CD4-positive, alpha-beta memory T cell (primary cell): ENCODE data around the gene CELF5. TPM values are rescaled to one million over a fixed set of nuclear protein-coding genes. Genes with fewer than 3 reads are reported as not detected.

Source experiments
- CTCF ChIA-PET: fragments of 350-600 bp; sonication (Branson Sonifier 250); formaldehyde crosslinking; loops from one replicate; lab custom pipeline; 2021; ENCODE audit warnings: inconsistent platforms; ENCODE audit not compliant: partially characterized antibody; lab: Charles Lee
- POLR2A ChIA-PET: fragments of 350-600 bp; sonication (Branson Sonifier 250); formaldehyde crosslinking; loops from one replicate; lab custom pipeline; 2021; ENCODE audit not compliant: partially characterized antibody; lab: Charles Lee
- DNase-seq, 5 donors: peaks; one replicate each; pipeline versions ENCODE4 v3.0.0 to v3.0.0-alpha.2; 2020 to 2022; ENCODE audit warnings: mixed read lengths in 1 of 5
- H3K27ac ChIP-seq: one replicate; pipeline ENCODE4 v1.7.0; 2013; ENCODE audit warnings: low read depth, low read length
- H3K27me3 ChIP-seq: 2 replicates; pipeline ENCODE4 v1.7.0; 2013; ENCODE audit warnings: mild to moderate bottlenecking, low read length, moderate library complexity; ENCODE audit not compliant: insufficient read depth
- H3K36me3 ChIP-seq: 2 replicates; pipeline ENCODE4 v1.7.0; 2013; ENCODE audit warnings: mild to moderate bottlenecking, low read length, moderate library complexity; ENCODE audit not compliant: insufficient read depth
- H3K4me1 ChIP-seq: 2 replicates; pipeline ENCODE4 v1.7.0; 2013; ENCODE audit warnings: mild to moderate bottlenecking, low read length, moderate library complexity; ENCODE audit not compliant: insufficient read depth
- H3K4me3 ChIP-seq, 2 donors: one replicate each; pipeline ENCODE4 v1.7.0; 2013; ENCODE audit warnings: low read length in 2 of 2, mild to moderate bottlenecking in 1 of 2
- H3K9me3 ChIP-seq, 2 donors: one replicate each; pipeline ENCODE4 v1.7.0; 2013; ENCODE audit warnings: low read length in 2 of 2, control low read depth in 1 of 2; ENCODE audit not compliant: control insufficient read depth in 1 of 2
- H3K27ac Mint-ChIP-seq, 7 donors: one replicate each; pipeline ENCODE4 v1.8.0; 2020 to 2021; ENCODE audit warnings: mixed read lengths in 7 of 7, mild to moderate bottlenecking in 6 of 7, inconsistent platforms in 3 of 7, moderate library complexity in 3 of 7
- H3K27me3 Mint-ChIP-seq, 2 donors: one replicate each; pipeline ENCODE4 v1.8.0; 2020 to 2021; ENCODE audit warnings: mixed read lengths in 2 of 2
- H3K36me3 Mint-ChIP-seq, 2 donors: one replicate each; pipeline ENCODE4 v1.8.0; 2020 to 2021; ENCODE audit warnings: mixed read lengths in 2 of 2, inconsistent platforms in 1 of 2, mild to moderate bottlenecking in 1 of 2
- H3K4me1 Mint-ChIP-seq, 4 donors: one replicate each; pipeline ENCODE4 v1.8.0; 2020 to 2021; ENCODE audit warnings: mixed read lengths in 4 of 4, mild to moderate bottlenecking in 1 of 4
- H3K4me3 Mint-ChIP-seq, 8 donors: one replicate each; pipeline ENCODE4 v1.8.0; 2020 to 2021; ENCODE audit warnings: mixed read lengths in 8 of 8, mild to moderate bottlenecking in 7 of 8, moderate library complexity in 6 of 8, inconsistent platforms in 3 of 8
- H3K9me3 Mint-ChIP-seq, 8 donors: one replicate each; pipeline ENCODE4 v1.8.0; 2020 to 2021; ENCODE audit warnings: mixed read lengths in 8 of 8, mild to moderate bottlenecking in 5 of 8, inconsistent platforms in 3 of 8, moderate library complexity in 1 of 8
- intact Hi-C: fragments of 100-400 bp; cut with micrococcal nuclease; formaldehyde crosslinking; loops from one replicate; pipeline ENCODE4 v1.15.1; 2023
- polyA plus RNA-seq, 2 donors: library from polyadenylated mRNA; unstranded; fragments of 300-500 nt; fragmentation: Illumina TruSeq; gene quantifications; one replicate each; pipeline ENCODE4 v1.2.3, GENCODE V29; 2021
- total RNA-seq, 2 experiments: library from RNA; stranded (reverse); gene quantifications; one replicate each; pipeline ENCODE4 v1.2.3, GENCODE V29; 2021

CELF5 gene
- total and polyA plus RNA-seq, 4 experiments from 2014 or later: 0.32 to 0.64 (median 0.44) TPM; not detected in 1

DNA sequence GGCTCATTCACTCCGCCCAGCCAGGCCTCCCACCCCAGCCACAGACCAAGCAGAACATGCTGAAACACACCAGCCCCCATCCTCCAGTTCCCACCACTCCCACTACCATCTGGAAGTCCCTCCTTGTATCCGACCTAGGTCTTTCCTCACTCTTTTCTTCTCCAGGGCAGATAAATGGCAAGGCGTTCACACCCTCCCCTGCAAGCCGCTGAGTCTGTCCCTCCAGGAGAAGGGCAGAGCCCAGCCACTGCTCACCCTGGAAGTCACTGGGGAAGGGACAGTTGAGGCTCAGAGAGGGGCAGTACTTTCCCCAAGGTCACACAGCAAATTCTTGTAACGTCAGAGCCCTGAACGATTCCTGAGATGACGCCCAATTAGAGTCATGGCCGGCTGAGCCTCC, 96.4 kb downstream of the CELF5 start:
- no peak overlapping the region for H3K4me3 Mint-ChIP-seq
- no peaks in the 10 kb centered on the region for H3K9me3 ChIP-seq
- POLR2A ChIA-PET: no interaction called here
- H3K36me3 Mint-ChIP-seq: no peaks in the 10 kb centered on the region
- H3K27ac ChIP-seq: no peak overlapping the region
- H3K4me3 ChIP-seq: no peak overlapping the region
- no peaks in the 10 kb centered on the region for H3K4me1 Mint-ChIP-seq
- H3K27ac Mint-ChIP-seq: no peak overlapping the region
- peaks cover 12 to 24% of the 10 kb centered on the region in 2 donors for H3K27me3 Mint-ChIP-seq
- no peaks in the 10 kb centered on the region for H3K4me1 ChIP-seq
- CTCF ChIA-PET: no interaction called here
- intact Hi-C loops: no loop called here
- H3K9me3 Mint-ChIP-seq: no peaks in the 10 kb centered on the region
- H3K36me3 ChIP-seq: no peaks in the 10 kb centered on the region
- H3K27me3 ChIP-seq: no peaks in the 10 kb centered on the region
- no peak for DNase-seq

DNA sequence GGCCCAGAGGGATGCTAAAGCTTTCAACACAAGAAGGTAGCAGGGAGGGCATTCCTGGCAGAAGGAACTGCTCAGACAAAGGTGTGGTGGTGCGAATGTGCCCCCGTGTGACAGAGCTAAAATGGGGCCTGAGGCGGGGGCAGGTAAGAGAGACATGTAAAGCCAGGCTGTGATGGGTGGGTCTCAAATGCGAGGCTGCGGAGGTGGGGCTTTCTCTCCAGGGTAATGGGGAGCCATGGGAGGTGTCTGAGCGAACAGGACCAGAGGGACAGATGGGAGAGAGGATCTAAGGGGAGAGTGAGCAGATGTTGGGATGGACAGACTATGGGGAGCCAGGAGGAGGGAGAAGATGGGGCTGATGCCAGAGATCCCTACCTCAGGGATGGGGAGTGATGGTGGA, 97.2 kb downstream of the CELF5 start:
- Histone ChIP-seq H3K27me3 (no peaks in the 10 kb centered on the region), H3K4me1 (no peaks in the 10 kb centered on the region), H3K9me3 (no peaks in the 10 kb centered on the region), H3K4me3 (no peak overlapping the region), H3K27ac (no peak overlapping the region), H3K36me3 (no peaks in the 10 kb centered on the region)
- DNase-seq: no peak
- ChIA-PET POLR2A (no interaction called here), CTCF (interaction anchor here (0.6 to 0.9 kb wide), 2 partner anchors 108 to 218 kb away, joined by 3 to 5 read pairs; no protein-coding TSS in a partner anchor)
- intact Hi-C loops: no loop called here
- no peaks in the 10 kb centered on the region for H3K36me3 Mint-ChIP-seq
- H3K4me1 Mint-ChIP-seq: no peaks in the 10 kb centered on the region
- no peaks in the 10 kb centered on the region for H3K9me3 Mint-ChIP-seq
- H3K27ac Mint-ChIP-seq: no peak overlapping the region
- peaks cover 10 to 19% of the 10 kb centered on the region in 2 donors for H3K27me3 Mint-ChIP-seq
- H3K4me3 Mint-ChIP-seq: no peak overlapping the region

GRCh38 chr19:3322199-3322978, 97.9 kb downstream of the CELF5 start:
- peak overlapping the region in 1 of 7 donors; percentile 2 for H3K27ac Mint-ChIP-seq
- peak overlapping the region in 1 of 8 donors; percentile 7 for H3K4me3 Mint-ChIP-seq
- Histone ChIP-seq H3K27ac (no peak overlapping the region), H3K36me3 (no peaks in the 10 kb centered on the region), H3K4me1 (no peaks in the 10 kb centered on the region), H3K9me3 (no peaks in the 10 kb centered on the region), H3K4me3 (no peak overlapping the region), H3K27me3 (no peaks in the 10 kb centered on the region)
- intact Hi-C loops: no loop called here
- POLR2A ChIA-PET: no interaction called here
- peaks cover 0 to 2% (median under 1%) of the 10 kb centered on the region in 4 donors for H3K4me1 Mint-ChIP-seq
- H3K9me3 Mint-ChIP-seq: no peaks in the 10 kb centered on the region
- CTCF ChIA-PET: interaction anchor here (0.9 kb wide), 1 partner anchor 107 kb away, joined by 3 read pairs; no protein-coding TSS in a partner anchor
- no peaks in the 10 kb centered on the region for H3K36me3 Mint-ChIP-seq
- H3K27me3 Mint-ChIP-seq: peaks cover 9 to 19% of the 10 kb centered on the region in 2 donors
- no peak for DNase-seq

DNA sequence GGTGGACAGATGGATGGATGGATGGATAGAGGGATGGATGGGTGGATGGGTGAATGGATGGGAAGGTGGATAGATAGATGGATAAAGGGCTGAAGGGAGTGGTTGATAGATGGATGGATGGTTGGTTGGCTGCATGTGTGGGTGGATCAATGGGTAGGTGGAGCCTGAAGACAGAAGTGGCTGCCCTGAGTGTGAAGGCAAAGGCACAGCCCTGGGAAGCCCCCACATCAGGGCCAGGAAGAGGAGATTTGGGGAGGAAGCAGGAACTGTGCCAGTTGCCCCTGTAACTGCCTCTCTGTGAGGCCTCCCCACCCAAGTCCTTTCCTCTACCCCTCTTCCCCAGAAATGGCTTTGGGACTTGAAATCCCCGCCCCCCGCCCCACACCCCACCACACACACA, 98.6 kb downstream of the CELF5 start:
- peaks cover 0 to 2% (median under 1%) of the 10 kb centered on the region in 4 donors for H3K4me1 Mint-ChIP-seq
- H3K9me3 Mint-ChIP-seq: no peaks in the 10 kb centered on the region
- no peaks in the 10 kb centered on the region for H3K27me3 ChIP-seq
- no peaks in the 10 kb centered on the region for H3K36me3 Mint-ChIP-seq
- H3K4me3 ChIP-seq: no peak overlapping the region
- H3K36me3 ChIP-seq: no peaks in the 10 kb centered on the region
- no peak for DNase-seq
- ChIA-PET POLR2A (no interaction called here), CTCF (interaction anchor here (1.3 to 1.6 kb wide), 2 partner anchors 107 to 150 kb away, joined by 3 to 7 read pairs; no protein-coding TSS in a partner anchor)
- H3K27ac Mint-ChIP-seq: peak overlapping the region in 1 of 7 donors; percentile 2
- no peak overlapping the region for H3K27ac ChIP-seq
- no peak overlapping the region for H3K4me3 Mint-ChIP-seq
- H3K9me3 ChIP-seq: no peaks in the 10 kb centered on the region
- intact Hi-C loops: no loop called here
- H3K27me3 Mint-ChIP-seq: peaks cover 9 to 19% of the 10 kb centered on the region in 2 donors
- H3K4me1 ChIP-seq: no peaks in the 10 kb centered on the region

GRCh38 chr19:3323658-3324057, 99.2 kb downstream of the CELF5 start:
- ChIA-PET CTCF (interaction anchor here (0.6 to 1.6 kb wide), 3 partner anchors 106 to 149 kb away, joined by 3 to 7 read pairs (median 3); no protein-coding TSS in a partner anchor), POLR2A (no interaction called here)
- no peak for DNase-seq
- no peaks in the 10 kb centered on the region for H3K36me3 Mint-ChIP-seq
- Histone ChIP-seq H3K4me1 (no peaks in the 10 kb centered on the region), H3K36me3 (no peaks in the 10 kb centered on the region), H3K27me3 (no peaks in the 10 kb centered on the region), H3K27ac (no peak overlapping the region), H3K4me3 (no peak overlapping the region), H3K9me3 (no peaks in the 10 kb centered on the region)
- intact Hi-C loops: no loop called here
- H3K27ac Mint-ChIP-seq: no peak overlapping the region
- no peak overlapping the region for H3K4me3 Mint-ChIP-seq
- H3K4me1 Mint-ChIP-seq: peaks cover 0 to 2% (median under 1%) of the 10 kb centered on the region in 4 donors
- no peaks in the 10 kb centered on the region for H3K9me3 Mint-ChIP-seq
- H3K27me3 Mint-ChIP-seq: peaks cover 9 to 19% of the 10 kb centered on the region in 2 donors

DNA sequence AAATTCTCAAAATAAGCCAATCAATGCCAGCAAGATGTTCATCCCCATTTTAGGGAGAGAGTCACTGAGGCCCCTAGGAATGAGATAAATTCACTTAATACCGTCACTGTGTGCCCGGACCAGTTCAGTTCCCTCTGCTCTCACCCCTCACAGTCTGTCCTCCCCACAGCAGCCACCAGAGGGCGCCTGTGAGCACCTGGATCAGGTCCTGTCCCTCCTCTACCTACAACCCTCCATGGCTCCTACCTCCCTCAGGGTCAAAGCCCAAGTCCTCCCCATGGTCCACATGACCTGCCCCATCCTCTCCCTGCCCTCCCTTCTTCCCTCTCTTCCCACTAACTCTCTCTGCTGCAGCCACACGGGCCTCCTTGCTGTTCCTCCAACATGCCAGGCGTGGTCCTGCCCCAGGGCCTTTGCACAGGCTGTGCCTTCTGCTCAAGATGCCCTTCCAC, 100.0 kb downstream of the CELF5 start:
- Mint-ChIP-seq H3K27me3 (peaks cover 9 to 19% of the 10 kb centered on the region in 2 donors), H3K36me3 (no peaks in the 10 kb centered on the region), H3K9me3 (no peaks in the 10 kb centered on the region), H3K27ac (peak overlapping the region in 1 of 7 donors; percentile 63), H3K4me3 (no peak overlapping the region), H3K4me1 (peaks cover 0 to 2% (median under 1%) of the 10 kb centered on the region in 4 donors)
- no peak overlapping the region for H3K4me3 ChIP-seq
- intact Hi-C loops: no loop called here
- ChIA-PET POLR2A (no interaction called here), CTCF (interaction anchor here (0.6 to 7.1 kb wide), 7 partner anchors 96 to 148 kb away, joined by 3 to 150 read pairs (median 4); no protein-coding TSS in a partner anchor)
- no peaks in the 10 kb centered on the region for H3K36me3 ChIP-seq
- no peak overlapping the region for H3K27ac ChIP-seq
- DNase-seq: peak; percentile 50 to 66 (median 60)
- no peaks in the 10 kb centered on the region for H3K4me1 ChIP-seq
- H3K9me3 ChIP-seq: no peaks in the 10 kb centered on the region
- no peaks in the 10 kb centered on the region for H3K27me3 ChIP-seq

DNA sequence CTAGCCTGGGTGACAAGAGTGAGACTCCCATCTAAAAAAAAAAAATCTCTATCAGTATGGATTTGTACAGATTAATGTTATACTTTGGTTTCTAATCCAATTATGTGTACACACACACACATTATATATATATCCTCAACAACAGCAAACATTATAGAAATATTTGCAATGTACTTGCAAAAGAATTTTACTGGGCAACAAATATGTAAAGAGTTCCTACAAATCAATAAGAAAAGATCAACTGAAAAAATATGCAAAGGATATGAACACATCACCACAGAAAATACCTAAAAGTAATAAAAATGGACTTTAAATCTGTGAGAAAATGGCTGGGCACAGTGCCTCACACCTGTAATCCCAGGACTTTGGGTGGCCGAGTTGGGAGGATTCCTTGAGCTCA, 101.0 kb downstream of the CELF5 start:
- H3K9me3 Mint-ChIP-seq: no peaks in the 10 kb centered on the region
- no peaks in the 10 kb centered on the region for H3K36me3 Mint-ChIP-seq
- Histone ChIP-seq H3K27me3 (no peaks in the 10 kb centered on the region), H3K4me3 (no peak overlapping the region), H3K27ac (no peak overlapping the region), H3K36me3 (no peaks in the 10 kb centered on the region), H3K4me1 (no peaks in the 10 kb centered on the region), H3K9me3 (no peaks in the 10 kb centered on the region)
- peaks cover 0 to 2% (median under 1%) of the 10 kb centered on the region in 4 donors for H3K4me1 Mint-ChIP-seq
- intact Hi-C loops: loop anchor here (5.0 kb wide), 1 partner anchor 37 kb away; no protein-coding TSS in a partner anchor
- ChIA-PET CTCF (interaction anchor here (1.0 to 7.1 kb wide), 9 partner anchors 95 to 375 kb away, joined by 3 to 150 read pairs (median 5); no protein-coding TSS in a partner anchor), POLR2A (interaction anchor here (0.6 kb wide), 1 partner anchor 110 kb away, joined by 3 read pairs; no protein-coding TSS in a partner anchor)
- H3K27ac Mint-ChIP-seq: no peak overlapping the region
- no peak overlapping the region for H3K4me3 Mint-ChIP-seq
- H3K27me3 Mint-ChIP-seq: peaks cover 7 to 14% of the 10 kb centered on the region in 2 donors
- DNase-seq: no peak
